IMR-90 (cell line): ENCODE data around the gene TALDO1. TPM values are rescaled to one million over a fixed set of nuclear protein-coding genes. Genes with fewer than 3 reads are reported as not detected.

ENCODE experiments used
- ATAC-seq: fragments of 200-7000 bp; cut with Tn5 transposase; 2 replicates; pipeline ENCODE4 v1.9.1; 2020; ENCODE audit warnings: low read depth, mild to moderate bottlenecking, moderate library complexity
- BruUV-seq: library from RNA; stranded (reverse); fragments of 400-500 nt; replicated peaks from 2 replicates; lab custom pipeline; 2021; lab: Mats Ljungman, UMichigan
- CTCF ChIA-PET: fragments of 300-600 bp; formaldehyde crosslinking; extraction: SDS; loops from one replicate; lab custom pipeline; 2021; ENCODE audit warnings: antibody characterized with exemption; lab: Yijun Ruan, JAX
- POLR2A ChIA-PET: fragments of 300-600 bp; sonication (Branson Sonifier 250); formaldehyde crosslinking; loops from one replicate; lab custom pipeline; 2022; ENCODE audit warnings: antibody characterized with exemption; ENCODE audit not compliant: unreplicated experiment; lab: Charles Lee
- DNase-seq: peaks from one replicate; pipeline ENCODE4 v3.0.0; 2013
- H2AFZ ChIP-seq: replicated peaks from 2 replicates; pipeline ENCODE3; 2013; ENCODE audit warnings: low read length, mild to moderate bottlenecking; ENCODE audit not compliant: poor library complexity
- H2AK5ac ChIP-seq: 2 replicates; pipeline ENCODE4 v1.6.1; 2013; ENCODE audit warnings: low read depth, low read length, inconsistent platforms
- H2AK9ac ChIP-seq: replicated peaks from 2 replicates; pipeline ENCODE3; 2013; ENCODE audit warnings: mild to moderate bottlenecking, low read depth, low read length, moderate library complexity; ENCODE audit not compliant: poor library complexity
- H2BK120ac ChIP-seq: 2 replicates; pipeline ENCODE4 v1.6.1; 2013; ENCODE audit warnings: low read depth, low read length, inconsistent platforms
- H2BK15ac ChIP-seq: 3 replicates; pipeline ENCODE4 v1.6.1; 2013; ENCODE audit warnings: low read depth, low read length, inconsistent platforms
- H2BK20ac ChIP-seq: 2 replicates; pipeline ENCODE4 v1.6.1; 2013; ENCODE audit warnings: low read depth, mild to moderate bottlenecking, inconsistent platforms, low read length, moderate library complexity
- H2BK5ac ChIP-seq: 2 replicates; pipeline ENCODE4 v1.6.1; 2013; ENCODE audit warnings: mild to moderate bottlenecking, low read depth, low read length, inconsistent platforms; ENCODE audit not compliant: poor library complexity, severe bottlenecking
- H3K14ac ChIP-seq: replicated peaks from 2 replicates; pipeline ENCODE4 v1.6.1; 2013; ENCODE audit warnings: low read depth, low read length, inconsistent platforms
- H3K18ac ChIP-seq: 2 replicates; pipeline ENCODE4 v1.6.1; 2013; ENCODE audit warnings: low read depth, low read length, control low read depth
- H3K23ac ChIP-seq: 2 replicates; pipeline ENCODE4 v1.6.1; 2013; ENCODE audit warnings: low read depth, low read length, inconsistent platforms
- H3K27ac ChIP-seq: 2 replicates; pipeline ENCODE4 v1.5.1; 2013; ENCODE audit warnings: mild to moderate bottlenecking, control low read depth, low read length; ENCODE audit not compliant: insufficient read depth
- H3K27me3 ChIP-seq: 2 replicates; pipeline ENCODE4 v1.6.1; 2013; ENCODE audit warnings: low read length; ENCODE audit not compliant: control insufficient read depth, insufficient read depth
- H3K36me3 ChIP-seq: 2 replicates; pipeline ENCODE4 v1.6.1; 2013; ENCODE audit warnings: low read length, mixed read lengths; ENCODE audit not compliant: control insufficient read depth, insufficient read depth
- H3K4ac ChIP-seq: 2 replicates; pipeline ENCODE4 v1.6.1; 2013; ENCODE audit warnings: low read depth, low read length, inconsistent platforms
- H3K4me1 ChIP-seq: 2 replicates; pipeline ENCODE4 v1.6.1; 2013; ENCODE audit warnings: low read length, mixed read lengths; ENCODE audit not compliant: control insufficient read depth, insufficient read depth
- H3K4me2 ChIP-seq: 2 replicates; pipeline ENCODE4 v1.6.1; 2013; ENCODE audit warnings: low read depth, mild to moderate bottlenecking, control low read depth, low read length, moderate library complexity
- H3K4me3 ChIP-seq: 2 replicates; pipeline ENCODE4 v1.5.1; 2013; ENCODE audit warnings: low read depth, mild to moderate bottlenecking, control low read depth, low read length, moderate library complexity; ENCODE audit not compliant: insufficient read depth
- H3K56ac ChIP-seq: 2 replicates; pipeline ENCODE4 v1.6.1; 2013; ENCODE audit warnings: low read length, inconsistent platforms; ENCODE audit not compliant: insufficient read depth; ENCODE audit errors: extremely low read depth
- H3K79me1 ChIP-seq, 2 experiments: 2 replicates each; pipeline ENCODE4 v1.6.1; 2013; ENCODE audit warnings: low read length in 2 of 2, inconsistent platforms in 1 of 2, low read depth in 1 of 2
- H3K9ac ChIP-seq: 2 replicates; pipeline ENCODE4 v1.6.1; 2013; ENCODE audit warnings: low read depth, low read length, control low read depth
- H3K9me1 ChIP-seq: 2 replicates; pipeline ENCODE4 v1.6.1; 2013; ENCODE audit warnings: low read length, inconsistent platforms; ENCODE audit not compliant: insufficient read depth
- H3K9me3 ChIP-seq: 2 replicates; pipeline ENCODE4 v1.6.1; 2013; ENCODE audit warnings: low read length; ENCODE audit not compliant: control insufficient read depth, insufficient read depth
- H4K20me1 ChIP-seq: 2 replicates; pipeline ENCODE4 v1.6.1; 2013; ENCODE audit warnings: low read length, inconsistent platforms; ENCODE audit not compliant: insufficient read depth
- H4K5ac ChIP-seq: 2 replicates; pipeline ENCODE4 v1.6.1; 2013; ENCODE audit warnings: mild to moderate bottlenecking, low read depth, low read length, control low read depth
- H4K8ac ChIP-seq, 2 experiments: 2 replicates each; pipeline ENCODE4 v1.6.1; 2013; ENCODE audit warnings: low read depth in 2 of 2, low read length in 2 of 2, control low read depth in 1 of 2, inconsistent platforms in 1 of 2
- H4K91ac ChIP-seq: 2 replicates; pipeline ENCODE4 v1.6.1; 2013; ENCODE audit warnings: low read depth, low read length, inconsistent platforms; ENCODE audit not compliant: insufficient read depth
- CHD1 ChIP-seq: IDR thresholded peaks from 2 replicates; pipeline ENCODE4 v1.6.1; 2012; ENCODE audit warnings: low read depth, low read length, improper control_type of control experiment
- FOS ChIP-seq: fragments of 150-350 bp; IDR thresholded peaks from 2 replicates; pipeline ENCODE4 v1.6.1; 2016; ENCODE audit warnings: low read depth, low read length
- MAZ ChIP-seq: IDR thresholded peaks from 2 replicates; pipeline ENCODE4 v1.6.1; 2012; ENCODE audit warnings: low read depth, mild to moderate bottlenecking, low read length, improper control_type of control experiment, moderate library complexity, borderline replicate concordance
- MXI1 ChIP-seq: IDR thresholded peaks from 2 replicates; pipeline ENCODE4 v1.6.1; 2012; ENCODE audit warnings: low read depth, mild to moderate bottlenecking, low read length, moderate library complexity, borderline replicate concordance
- POLR2A ChIP-seq: IDR thresholded peaks from 2 replicates; pipeline ENCODE4 v1.6.1; 2012; ENCODE audit warnings: mild to moderate bottlenecking, low read depth, low read length
- RAD21 ChIP-seq: IDR thresholded peaks from 2 replicates; pipeline ENCODE4 v1.6.1; 2012; ENCODE audit warnings: low read length, improper control_type of control experiment
- RCOR1 ChIP-seq: IDR thresholded peaks from 2 replicates; pipeline ENCODE4 v1.6.1; 2012; ENCODE audit warnings: mild to moderate bottlenecking, low read length, improper control_type of control experiment; ENCODE audit not compliant: insufficient replicate concordance
- SMC3 ChIP-seq: fragments of 150-350 bp; IDR thresholded peaks from 2 replicates; pipeline ENCODE4 v1.6.1; 2016; ENCODE audit warnings: low read depth, mild to moderate bottlenecking, antibody characterized with exemption, low read length, moderate library complexity
- WGBS, 2 experiments: methylation state at CpG; one replicate each; pipeline versions ENCODE4 v1.1.5 to v1.1.7; 2013; ENCODE audit warnings: missing lambda C conversion rate in 2 of 2; ENCODE audit not compliant: insufficient read length in 1 of 2; ENCODE audit errors: extremely low coverage in 2 of 2; 5-methylcytosine and 5-hydroxymethylcytosine counted together
- dilution Hi-C: fragments of 300-500 bp; cut with HindIII; formaldehyde crosslinking; loops from one replicate; pipeline ENCODE4 v1.14.3; 2018; ENCODE audit warnings: low sequenced_read_pairs; ENCODE audit not compliant: unreplicated experiment
- in situ Hi-C: fragments of 300-500 bp; cut with MboI; formaldehyde crosslinking; loops from 3 replicates; pipeline ENCODE4 v1.14.3; 2019; ENCODE audit warnings: low sequenced_read_pairs, inconsistent platforms, mixed read lengths
- intact Hi-C: fragments of 100-400 bp; cut with micrococcal nuclease; formaldehyde crosslinking; loops from 2 replicates; pipeline ENCODE4 v1.10.0; 2022
- polyA plus RNA-seq, 3 experiments: library from polyadenylated mRNA; depleted of rRNA; stranded (reverse); fragments of >200 nt; gene quantifications; 2 replicates each; pipeline ENCODE4 v1.2.3, GENCODE V29; 2012; ENCODE audit warnings: low replicate concordance in 1 of 3
- total RNA-seq: library from RNA; depleted of rRNA; stranded (reverse); fragments of >200 nt; gene quantifications from 2 replicates; pipeline ENCODE4 v1.2.3, GENCODE V29; 2012
- TF ChIP-seq, protein P1 (sequence below): conservative IDR thresholded peaks from 2 replicates; pipeline ENCODE4 v1.5.1; 2012; ENCODE audit warnings: mild to moderate bottlenecking, low read depth, low read length, improper control_type of control experiment
- TF ChIP-seq, protein P2 (sequence below): fragments of 150-350 bp; IDR thresholded peaks from 2 replicates; pipeline ENCODE4 v1.6.1; 2017; ENCODE audit warnings: mild to moderate bottlenecking, antibody characterized with exemption, low read length, low read depth

The TALDO1 gene
- total and polyA plus RNA-seq, 2 of the 4 experiments (the other 2 are of a cell fraction) = 147 to 210 TPM

DNA sequence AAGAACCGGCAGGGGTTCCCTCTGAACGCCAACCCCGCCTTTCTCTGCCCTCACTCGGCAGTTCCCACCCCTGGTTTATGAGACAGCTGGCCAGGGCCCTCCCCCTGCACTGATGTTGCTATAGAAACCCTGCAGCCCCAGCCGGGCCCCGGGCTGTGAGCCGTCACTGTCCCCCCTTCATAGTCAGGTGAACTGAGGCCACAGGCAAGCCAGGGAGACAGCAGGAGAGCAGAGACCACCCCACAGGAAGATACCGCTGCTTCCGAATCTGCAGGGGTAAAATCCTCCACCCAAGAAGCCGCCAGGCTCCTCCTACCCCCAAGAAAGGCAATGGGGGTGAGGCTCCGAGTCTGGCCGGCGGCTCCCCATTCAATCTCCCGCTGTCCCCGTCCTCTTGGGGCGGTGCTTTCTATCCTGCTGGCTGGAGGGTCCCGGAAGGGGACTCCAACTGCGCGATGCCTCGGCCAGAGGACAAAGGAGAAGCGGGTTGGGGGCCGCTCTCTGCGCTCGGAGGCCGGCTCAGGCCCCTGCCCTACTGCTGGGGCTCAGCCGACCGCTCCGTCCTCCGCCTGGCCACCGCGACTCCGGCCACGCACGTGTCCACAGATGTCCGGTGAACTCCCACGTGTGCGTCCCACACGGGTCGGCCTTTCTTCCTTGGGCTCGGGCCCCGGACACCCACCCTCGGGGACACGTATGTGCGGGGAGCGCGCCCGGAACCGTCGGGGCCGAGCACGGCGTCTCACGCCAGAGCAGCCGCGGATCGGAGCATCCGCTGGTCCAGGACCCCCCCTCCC is 50.2 kb downstream of the TALDO1 start:
- H3K14ac ChIP-seq = peak overlapping the region; percentile 87; the same call in 1 of the 2 replicates
- in situ Hi-C loops (no loop called here), dilution Hi-C loops (no loop called here), intact Hi-C loops (loop anchor here (1.0 kb wide), 1 partner anchor 12 kb away; the partner anchor contains the start of gene RPLP2)
- H3K27ac ChIP-seq = peak overlapping the region; percentile 89
- no peaks in the 10 kb centered on the region for H3K27me3 ChIP-seq
- peak overlapping the region; percentile 90; the same call in 1 of the 2 replicates for H2AK5ac ChIP-seq
- 0% methylated on average over 25 of the region's 57 CpGs; no CpG with 5 or more reads in 1 of the 2 experiments for WGBS, 2 experiments
- BruUV-seq = no TSS peak
- POLR2A ChIA-PET = no interaction called here
- peaks cover 18% of the 10 kb centered on the region for H4K20me1 ChIP-seq
- H4K5ac ChIP-seq = peak overlapping the region; percentile 1; the same call in 1 of the 2 replicates
- H3K4me1 ChIP-seq = peaks cover 10% of the 10 kb centered on the region
- H2BK120ac ChIP-seq = 0 out of 2 replicates have a peak overlapping the region, but pooled peaks have one; percentile 20
- H3K56ac ChIP-seq = peak overlapping the region; percentile 38
- CTCF ChIA-PET = interaction anchor here (0.6 to 2.7 kb wide), 2 partner anchors 14 to 37 kb away, joined by 3 to 10 read pairs; no protein-coding TSS in a partner anchor
- ATAC-seq (peak; percentile 56), DNase-seq (peak; percentile 84)
- peak overlapping the region; percentile 87 for H4K91ac ChIP-seq
- peak overlapping the region; percentile 95 for H2AK9ac ChIP-seq
- peak overlapping the region; percentile 61 for H3K4me3 ChIP-seq
- peaks cover 36% of the 10 kb centered on the region for H3K36me3 ChIP-seq
- H3K4ac ChIP-seq = peak overlapping the region; percentile 85
- peak overlapping the region; percentile 96 for H3K4me2 ChIP-seq
- peaks cover 0 to 30% of the 10 kb centered on the region in 2 experiments; a peak in 3 of 4 replicates for H3K79me1 ChIP-seq
- H3K18ac ChIP-seq = no peak overlapping the region
- H2BK20ac ChIP-seq = no peak overlapping the region
- H2BK15ac ChIP-seq = peak overlapping the region; percentile 43; the same call in 1 of the 3 replicates
- TF ChIP-seq, protein P1, sequence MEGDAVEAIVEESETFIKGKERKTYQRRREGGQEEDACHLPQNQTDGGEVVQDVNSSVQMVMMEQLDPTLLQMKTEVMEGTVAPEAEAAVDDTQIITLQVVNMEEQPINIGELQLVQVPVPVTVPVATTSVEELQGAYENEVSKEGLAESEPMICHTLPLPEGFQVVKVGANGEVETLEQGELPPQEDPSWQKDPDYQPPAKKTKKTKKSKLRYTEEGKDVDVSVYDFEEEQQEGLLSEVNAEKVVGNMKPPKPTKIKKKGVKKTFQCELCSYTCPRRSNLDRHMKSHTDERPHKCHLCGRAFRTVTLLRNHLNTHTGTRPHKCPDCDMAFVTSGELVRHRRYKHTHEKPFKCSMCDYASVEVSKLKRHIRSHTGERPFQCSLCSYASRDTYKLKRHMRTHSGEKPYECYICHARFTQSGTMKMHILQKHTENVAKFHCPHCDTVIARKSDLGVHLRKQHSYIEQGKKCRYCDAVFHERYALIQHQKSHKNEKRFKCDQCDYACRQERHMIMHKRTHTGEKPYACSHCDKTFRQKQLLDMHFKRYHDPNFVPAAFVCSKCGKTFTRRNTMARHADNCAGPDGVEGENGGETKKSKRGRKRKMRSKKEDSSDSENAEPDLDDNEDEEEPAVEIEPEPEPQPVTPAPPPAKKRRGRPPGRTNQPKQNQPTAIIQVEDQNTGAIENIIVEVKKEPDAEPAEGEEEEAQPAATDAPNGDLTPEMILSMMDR = no peak
- TF ChIP-seq, protein P2, sequence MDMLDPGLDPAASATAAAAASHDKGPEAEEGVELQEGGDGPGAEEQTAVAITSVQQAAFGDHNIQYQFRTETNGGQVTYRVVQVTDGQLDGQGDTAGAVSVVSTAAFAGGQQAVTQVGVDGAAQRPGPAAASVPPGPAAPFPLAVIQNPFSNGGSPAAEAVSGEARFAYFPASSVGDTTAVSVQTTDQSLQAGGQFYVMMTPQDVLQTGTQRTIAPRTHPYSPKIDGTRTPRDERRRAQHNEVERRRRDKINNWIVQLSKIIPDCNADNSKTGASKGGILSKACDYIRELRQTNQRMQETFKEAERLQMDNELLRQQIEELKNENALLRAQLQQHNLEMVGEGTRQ = peak; percentile 41; the same call in 1 of the 2 replicates
- TF ChIP-seq CHD1 = no peak
- TF ChIP-seq FOS = no peak
- TF ChIP-seq RCOR1 = no peak
- TF ChIP-seq RAD21 = no peak
- peak; percentile 94; the same call in 1 of the 2 replicates for TF ChIP-seq MXI1
- no peak; the same call in 1 of the 2 replicates for TF ChIP-seq POLR2A
- no peak for TF ChIP-seq SMC3
- TF ChIP-seq MAZ = peak; percentile 82
- peak overlapping the region; percentile 35 to 71; a peak in 2 of 4 replicates for H4K8ac ChIP-seq
- no peaks in the 10 kb centered on the region for H3K9me3 ChIP-seq
- H3K9ac ChIP-seq = peak overlapping the region; percentile 84
- H2AFZ ChIP-seq = peak overlapping the region; percentile 93
- H2BK5ac ChIP-seq = peak overlapping the region; percentile 70
- H3K23ac ChIP-seq = peak overlapping the region; percentile 63; the same call in 1 of the 2 replicates
- H3K9me1 ChIP-seq = peaks cover 6% of the 10 kb centered on the region; the same call in 1 of the 2 replicates
